GM18861 (cell line): ENCODE data around the gene PYCR2.
"Not testable (repeated sequence)": the region's sequence is repeated elsewhere in the genome, so short reads cannot be mapped to it uniquely, and the experiment has no call there.

Source experiments
- ATAC-seq: cut with Tn5 transposase; IDR thresholded peaks from one replicate; pipeline ENCODE4 v1.9.1; 2021; ENCODE audit not compliant: unreplicated experiment

Gene PYCR2

GRCh38 chr1:225892307-225892706 lies 31.7 kb downstream of the PYCR2 start:
- ATAC-seq: no peak

DNA sequence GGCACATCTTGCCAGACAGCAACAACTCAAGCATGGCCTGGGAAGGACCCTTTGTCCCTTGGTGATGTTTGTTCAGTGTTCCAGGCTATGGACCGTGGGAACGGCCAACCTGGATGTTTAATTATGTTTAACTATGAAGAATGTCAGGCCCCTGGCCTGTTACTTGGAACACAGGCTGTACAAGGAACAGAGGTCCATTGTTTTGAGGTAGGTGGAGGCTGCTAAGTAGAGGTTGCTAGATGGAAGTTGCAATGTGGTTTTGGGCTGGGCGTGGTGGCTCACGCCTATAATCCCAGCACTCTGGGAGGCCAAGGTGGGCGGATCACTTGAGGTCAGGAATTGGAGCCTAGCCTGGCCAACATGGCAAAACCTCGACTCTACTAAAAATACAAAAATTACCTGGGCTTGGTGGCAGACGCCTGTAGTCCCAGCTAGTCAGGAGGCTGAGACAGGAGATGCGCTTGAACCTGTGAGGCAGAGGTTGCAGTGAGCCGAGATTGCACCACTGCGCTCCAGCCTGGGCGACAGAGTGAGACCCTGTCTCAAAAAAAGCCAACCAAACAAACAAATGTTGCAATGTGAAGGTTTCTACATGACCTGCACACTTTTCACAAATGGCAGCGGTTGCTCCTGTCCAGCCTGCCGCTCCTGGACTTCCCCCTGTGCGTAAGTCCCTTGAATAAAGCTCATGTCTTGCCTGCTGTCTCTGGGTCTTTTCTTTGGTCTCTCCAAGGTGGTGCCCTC lies 32.6 kb downstream of the PYCR2 start:
- no peak for ATAC-seq

GRCh38 chr1:225890346-225891228 lies 33.5 kb downstream of the PYCR2 start:
- ATAC-seq: no peak

- ATAC-seq: no peak
These were observed 34.3 kb downstream of the PYCR2 start for GRCh38 chr1:225889743-225890142.

GRCh38 chr1:225888898-225889601 lies 35.0 kb downstream of the PYCR2 start, which contains the start of gene LEFTY1:
TSS of gene LEFTY1 (minus strand) at chr1:225889146. CDS start at chr1:225889066, 80 bp downstream.
- ATAC-seq: no peak

DNA sequence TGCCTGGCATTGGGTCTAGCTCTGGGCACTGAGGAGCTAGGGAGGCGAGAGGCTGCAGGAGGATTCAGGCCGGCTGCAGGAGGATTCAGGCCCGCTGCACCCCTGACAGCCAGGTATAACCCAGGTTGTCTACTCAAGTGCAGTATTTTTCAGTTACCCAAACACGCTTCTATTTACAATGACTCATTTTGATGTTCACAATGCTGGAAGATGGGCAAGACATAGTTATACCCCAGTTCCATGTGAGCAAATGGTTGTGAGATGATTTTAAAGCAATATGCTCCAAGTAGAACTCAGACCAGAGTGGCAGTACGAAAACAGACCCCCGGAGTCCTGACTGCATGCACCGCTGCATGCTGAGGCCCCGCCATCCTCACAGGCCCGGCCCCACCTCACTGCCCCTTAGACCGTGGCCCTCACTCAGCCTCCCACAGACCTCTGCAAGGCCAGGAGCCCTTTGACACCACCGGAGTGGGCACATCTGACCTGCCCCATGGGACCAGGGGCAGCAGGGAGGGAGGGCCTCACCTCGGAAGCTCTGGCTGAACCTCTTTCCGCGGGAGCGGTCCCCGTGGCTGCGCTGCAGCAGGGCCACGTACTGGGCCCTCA lies 35.7 kb downstream of the PYCR2 start:
- no peak for ATAC-seq

GRCh38 chr1:225887554-225888288 lies 36.3 kb downstream of the PYCR2 start:
- ATAC-seq: not testable (repeated sequence)

GRCh38 chr1:225887030-225887314 lies 37.1 kb downstream of the PYCR2 start:
- ATAC-seq: no peak

DNA sequence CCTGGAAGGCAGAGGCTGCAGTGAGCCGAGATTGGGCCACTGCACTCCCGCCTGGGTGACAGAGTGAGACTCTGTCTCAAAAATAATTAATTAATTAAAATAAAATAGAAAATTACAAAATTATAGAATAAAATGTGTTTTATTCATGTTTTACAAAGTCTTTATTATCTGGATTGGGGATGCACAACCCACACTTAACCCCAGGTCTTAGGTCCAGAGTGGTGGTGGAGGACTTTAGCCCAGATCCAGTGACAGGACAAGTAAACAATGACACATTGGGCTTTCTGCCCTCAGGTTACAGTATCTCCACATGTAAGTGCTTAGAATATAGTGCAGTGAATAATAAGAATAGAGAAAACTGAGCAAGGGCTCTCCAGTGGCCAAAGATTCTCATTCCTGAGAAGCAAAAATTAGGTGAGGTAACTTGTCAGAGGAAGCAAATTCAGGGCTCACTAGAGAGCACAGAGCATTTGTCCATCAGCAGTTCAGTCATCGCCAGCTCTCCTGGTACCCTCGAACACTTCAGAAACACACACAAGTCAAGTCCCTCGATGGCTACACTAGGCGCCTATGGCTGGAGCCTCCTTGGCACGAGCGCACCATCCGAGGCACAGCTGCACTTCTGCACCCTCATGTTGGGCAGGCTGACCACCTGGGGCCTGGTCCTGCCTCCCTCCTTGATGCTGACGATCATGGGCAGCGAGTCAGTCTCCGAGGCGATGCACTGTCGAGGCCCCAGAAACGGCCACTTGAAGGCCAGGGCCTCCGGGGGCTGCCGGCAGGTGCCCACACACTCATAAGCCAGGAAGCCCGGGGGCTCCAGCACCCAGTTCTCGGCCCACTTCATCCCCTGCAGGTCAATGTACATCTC lies 37.7 kb downstream of the PYCR2 start:
- ATAC-seq: no peak

- ATAC-seq: no peak
These were observed 38.7 kb downstream of the PYCR2 start for GRCh38 chr1:225885336-225885735.

DNA sequence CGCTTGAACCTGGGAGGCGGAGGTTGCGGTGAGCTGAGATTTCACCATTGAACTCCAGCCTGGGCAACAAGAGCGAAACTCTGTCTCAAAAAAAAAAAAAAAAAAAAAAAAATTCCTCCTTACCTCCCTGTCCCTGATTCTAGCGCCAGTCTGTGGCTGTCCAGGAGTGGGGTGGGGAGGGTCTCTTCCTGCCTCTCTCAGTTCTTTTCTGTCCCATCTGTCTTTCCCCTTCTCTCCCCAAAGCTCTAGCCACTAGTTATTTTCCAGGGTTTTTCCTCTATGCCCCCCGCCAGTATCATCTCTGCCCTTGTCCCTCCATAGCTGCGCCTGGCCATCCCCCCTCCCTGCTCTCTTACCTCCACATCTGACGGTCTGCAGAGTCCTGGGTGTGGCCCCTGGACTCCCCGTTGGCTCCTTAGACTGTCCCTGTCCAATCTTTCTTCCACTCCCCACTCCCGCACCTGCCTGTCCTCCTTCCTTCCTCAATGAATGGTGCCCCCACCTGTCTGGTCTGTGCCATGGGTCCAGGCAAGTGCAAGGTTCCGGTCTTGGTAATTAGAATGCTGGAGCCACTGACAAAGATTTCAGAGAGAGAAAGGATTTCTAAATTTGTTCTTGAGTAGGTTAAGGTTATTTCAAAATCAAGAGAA lies 40.3 kb downstream of the PYCR2 start:
- ATAC-seq: no peak

DNA sequence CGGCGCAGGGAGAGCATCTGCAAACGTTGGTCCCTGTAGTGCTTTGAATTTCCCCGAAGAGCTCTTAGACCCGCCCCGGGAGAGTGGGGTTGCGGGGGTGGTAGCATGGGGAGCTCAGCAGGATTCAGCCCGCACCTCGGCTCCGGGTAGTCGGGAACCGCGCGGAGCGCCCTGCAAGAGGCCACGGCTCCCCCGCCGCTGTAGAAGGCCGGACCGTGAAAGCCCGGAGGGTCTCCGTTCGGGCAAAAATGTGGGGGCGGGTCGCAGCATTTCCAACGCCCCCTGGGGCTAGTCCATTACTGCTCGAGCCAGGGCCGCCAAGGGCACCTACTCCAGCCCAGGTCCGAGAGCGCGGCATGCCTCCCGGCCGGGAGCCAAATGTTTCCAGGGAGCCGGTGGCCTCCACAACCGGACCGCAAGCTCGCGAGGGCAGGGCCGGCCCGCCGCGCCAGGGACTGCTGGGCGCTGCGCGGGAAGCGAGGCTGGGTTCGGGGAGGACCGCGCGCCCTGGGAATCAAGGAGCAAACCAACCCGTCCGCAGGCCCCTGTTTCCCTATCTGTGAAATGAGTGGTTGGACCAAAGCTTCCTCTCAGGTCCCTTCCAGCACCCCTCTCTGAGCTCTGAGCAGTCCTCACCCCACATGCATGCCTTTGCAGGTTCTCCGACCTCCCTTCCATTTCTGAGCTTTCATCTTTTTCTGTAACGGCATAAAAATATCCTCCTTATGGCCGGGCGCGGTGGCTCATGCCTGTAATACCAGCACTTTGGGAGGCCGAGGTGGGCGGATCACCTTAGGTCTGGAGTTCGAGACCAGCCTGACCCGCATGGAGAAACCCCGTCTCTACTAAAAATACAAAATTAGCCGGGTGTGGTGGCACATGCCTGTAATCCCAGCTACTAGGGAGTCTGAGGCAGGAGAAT lies 41.1 kb downstream of the PYCR2 start:
- ATAC-seq: peak; percentile 13

DNA sequence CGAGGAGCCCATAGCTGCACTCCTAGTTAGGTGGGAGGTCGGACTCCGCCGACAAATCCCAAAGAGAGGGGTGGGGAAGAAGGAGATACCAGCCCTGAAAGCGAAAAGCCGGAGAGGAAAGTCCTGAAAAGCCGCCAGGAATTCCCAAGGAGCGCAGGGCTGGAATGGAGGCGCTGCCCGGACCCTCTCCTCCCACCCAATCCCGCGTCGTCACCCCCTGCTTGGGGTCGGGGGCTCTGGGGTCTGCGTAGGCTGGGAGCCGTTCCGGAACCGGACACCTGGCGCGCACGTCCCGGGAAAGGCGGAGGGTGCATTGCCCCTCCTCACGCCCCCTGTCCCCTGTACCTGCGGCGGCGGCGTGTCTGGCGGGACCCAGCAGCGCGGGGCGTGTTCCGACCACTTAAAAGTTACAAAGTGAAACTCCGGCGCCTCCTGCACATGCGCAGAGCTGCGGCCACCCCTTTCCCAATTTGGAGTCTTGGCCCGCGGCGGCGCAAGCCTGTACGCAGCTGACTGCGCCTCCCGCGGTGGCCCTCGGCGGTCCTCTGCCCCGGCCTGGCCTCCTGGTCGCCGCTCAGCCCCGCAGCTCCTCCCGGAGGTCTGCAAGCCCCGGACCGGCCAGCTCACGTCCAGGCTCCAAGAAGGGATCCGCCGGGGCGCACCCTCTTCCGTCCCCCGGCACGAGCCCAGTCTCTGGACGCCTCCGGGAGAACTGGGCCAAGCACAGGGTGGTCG lies 41.9 kb downstream of the PYCR2 start, which contains the start of gene TMEM63A:
Gene TMEM63A (minus strand): TSS at position 422 of the 735 bp plus-strand sequence. CDS start 4,800 bp downstream, outside the sequence.
- ATAC-seq: peak; percentile 69

DNA sequence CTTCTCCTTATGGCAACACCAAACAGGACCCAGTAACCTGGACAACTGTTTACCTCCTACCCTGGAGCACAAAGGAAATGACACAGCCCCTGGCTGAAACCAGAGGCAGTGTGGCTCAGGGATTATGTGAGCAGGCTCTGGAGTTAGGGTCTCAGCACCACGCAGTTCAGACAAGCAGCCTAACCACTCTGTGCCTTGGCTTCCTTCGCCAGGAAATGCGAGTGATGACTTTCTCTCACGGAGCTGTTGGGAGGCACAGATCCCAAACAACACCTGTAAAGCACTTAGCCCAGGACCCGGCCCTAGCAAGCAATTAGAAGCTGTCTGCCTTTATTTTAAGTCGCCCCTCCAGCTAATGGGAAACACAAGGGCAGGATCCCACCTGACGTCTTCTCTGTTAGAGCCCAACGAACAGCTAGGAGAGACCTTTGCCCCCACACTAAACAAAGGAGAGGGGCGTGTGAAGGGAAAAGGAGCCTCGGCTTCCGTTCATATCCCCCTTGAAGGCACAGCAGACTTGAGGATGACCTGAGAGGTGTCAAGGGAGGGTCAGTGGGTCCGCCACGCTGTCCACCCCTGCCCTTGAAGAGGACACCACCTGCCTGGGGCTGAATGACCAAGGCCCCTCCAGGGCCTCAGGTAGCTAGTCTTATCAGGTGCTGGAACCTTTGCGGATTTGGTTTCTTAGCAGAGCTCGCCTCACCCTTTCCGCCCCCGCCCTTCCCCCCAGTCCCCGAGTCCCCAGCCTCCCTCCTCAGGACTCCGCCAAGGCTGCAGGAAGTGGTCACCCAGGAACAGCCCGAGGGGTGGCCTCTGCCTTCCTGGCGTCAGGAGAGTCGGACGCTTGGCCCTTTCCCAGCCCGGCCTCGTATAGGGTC lies 42.7 kb downstream of the PYCR2 start:
- no peak for ATAC-seq

GRCh38 chr1:225880636-225881035 lies 43.4 kb downstream of the PYCR2 start:
- no peak for ATAC-seq

GRCh38 chr1:225880222-225880588 lies 43.8 kb downstream of the PYCR2 start:
- ATAC-seq: no peak
